Skin epidermis (tissue), 12 donors: ENCODE results near the gene FXYD3.
A peak's percentile ranks its signal among the peaks of the same experiment; 100 is the strongest.
"Not testable (repeated sequence)": the region's sequence is repeated elsewhere in the genome, so short reads cannot be mapped to it uniquely, and the experiment has no call there.

Experiments
- H3K27ac ChIP-seq, 21 experiments: fragments of 200-600 bp; sonication (generic) in 11 of 21; one replicate each; pipeline ENCODE4 v1.5.0; 2020; ENCODE audit warnings: mild to moderate bottlenecking in 3 of 21, inconsistent platforms in 2 of 21, moderate library complexity in 2 of 21
- H3K4me3 ChIP-seq, 7 experiments: fragments of 200-600 bp; sonication (generic) in 2 of 7; one replicate each; pipeline ENCODE4 v1.5.0; 2020; ENCODE audit warnings: inconsistent platforms in 2 of 7, mild to moderate bottlenecking in 2 of 7, moderate library complexity in 1 of 7

FXYD3 gene

GRCh38 chr19:35120492-35120891 is 4.9 kb downstream of the FXYD3 start:
- Histone ChIP-seq H3K27ac (peak overlapping the region in 20 of 21 experiments; percentile 14 to 88 (median 76)), H3K4me3 (no peak overlapping the region)

GRCh38 chr19:35120898-35121297 is 5.3 kb downstream of the FXYD3 start:
- Histone ChIP-seq H3K4me3 (no peak overlapping the region), H3K27ac (peak overlapping the region in 20 of 21 experiments; percentile 14 to 87 (median 76))

- Histone ChIP-seq H3K4me3 (no peak overlapping the region), H3K27ac (peak overlapping the region in 20 of 21 experiments; percentile 53 to 89 (median 82))
These were observed 7.3 kb downstream of the FXYD3 start for GRCh38 chr19:35122687-35123551.

- peak overlapping the region in 20 of 21 experiments; percentile 53 to 89 (median 82) for H3K27ac ChIP-seq
- no peak overlapping the region for H3K4me3 ChIP-seq
These were observed 8.0 kb downstream of the FXYD3 start for GRCh38 chr19:35123573-35123972.

- Histone ChIP-seq H3K4me3 (peak overlapping the region; percentile 21 to 40 (median 34)), H3K27ac (peak overlapping the region in 20 of 21 experiments; percentile 53 to 89 (median 82))
These were observed 8.8 kb downstream of the FXYD3 start for GRCh38 chr19:35124098-35125060.

GRCh38 chr19:35125270-35125717 is 9.7 kb downstream of the FXYD3 start:
- Histone ChIP-seq H3K27ac (peak overlapping the region in 18 of 21 experiments; percentile 53 to 89 (median 82)), H3K4me3 (peak overlapping the region in 1 of 7 experiments; percentile 39)

- peak overlapping the region in 10 of 21 experiments; percentile 6 to 88 (median 81) for H3K27ac ChIP-seq
- H3K4me3 ChIP-seq, result no peak overlapping the region
These were observed 10.4 kb downstream of the FXYD3 start for GRCh38 chr19:35125749-35126623.

- H3K4me3 ChIP-seq, result no peak overlapping the region
- peak overlapping the region in 9 of 21 experiments; percentile 6 to 86 (median 27) for H3K27ac ChIP-seq
These were observed 11.0 kb downstream of the FXYD3 start for GRCh38 chr19:35126624-35126959.

GRCh38 chr19:35127871-35128270 is 12.2 kb downstream of the FXYD3 start:
- Histone ChIP-seq H3K4me3 (no peak overlapping the region), H3K27ac (peak overlapping the region in 6 of 21 experiments; percentile 1 to 86 (median 42))

GRCh38 chr19:35128398-35129057 is 12.9 kb downstream of the FXYD3 start:
- peak overlapping the region in 1 of 21 experiments; percentile 15 for H3K27ac ChIP-seq

GRCh38 chr19:35129724-35130274 is 14.2 kb downstream of the FXYD3 start:
- H3K27ac ChIP-seq, H3K4me3 ChIP-seq: not testable (repeated sequence)

More at GRCh38 chr19:35128398-35129057, 12.9 kb downstream of the FXYD3 start:
- no peak overlapping the region for H3K4me3 ChIP-seq

GRCh38 chr19:35130761-35131720 is 15.4 kb downstream of the FXYD3 start:
- Histone ChIP-seq H3K4me3 (no peak overlapping the region), H3K27ac (no peak overlapping the region)

GRCh38 chr19:35132254-35132653 is 16.6 kb downstream of the FXYD3 start:
- Histone ChIP-seq H3K27ac (no peak overlapping the region), H3K4me3 (no peak overlapping the region)

GRCh38 chr19:35133826-35134225 is 18.2 kb downstream of the FXYD3 start:
- Histone ChIP-seq H3K4me3 (peak overlapping the region in 1 of 7 experiments; percentile 1), H3K27ac (peak overlapping the region in 5 of 21 experiments; percentile 50 to 78 (median 65))

- H3K4me3 ChIP-seq, result peak within 1 kb of the TSS in 2 of 7 experiments; percentile 1 to 11
These were observed 19.1 kb downstream of the FXYD3 start, which contains the start of gene LGI4 for GRCh38 chr19:35134601-35135242. Gene LGI4, minus strand, starts transcription at chr19:35135059. Its CDS starts 379 bp downstream, at chr19:35134680.

GRCh38 chr19:35135389-35135909 is 19.8 kb downstream of the FXYD3 start:
- Histone ChIP-seq H3K27ac (peak overlapping the region in 13 of 21 experiments; percentile 18 to 78 (median 47)), H3K4me3 (peak overlapping the region in 1 of 7 experiments; percentile 11)

More at GRCh38 chr19:35134601-35135242, 19.1 kb downstream of the FXYD3 start, which contains the start of gene LGI4:
- H3K27ac ChIP-seq, result peak within 1 kb of the TSS in 14 of 21 experiments; percentile 30 to 78 (median 48)
